NCI-H1092 treated with DMSO at 0.1 percent for 48 hours (cell line): ENCODE measurements around the gene GCK.

ENCODE experiments used
- DNase-seq: peaks from one replicate; lab custom pipeline; 2025; lab: John Stamatoyannopoulos, UW

The GCK gene

GRCh38 chr7:44103923-44104859 lies 85.0 kb downstream of the GCK start, which contains the start of gene AEBP1:
Gene AEBP1 (plus strand): TSS chr7:44104345. CDS start chr7:44104666, 321 bp downstream.
- DNase-seq, result no peak

- no peak for DNase-seq
Observed at GRCh38 chr7:44103566-44103922, 85.7 kb downstream of the GCK start.

DNA sequence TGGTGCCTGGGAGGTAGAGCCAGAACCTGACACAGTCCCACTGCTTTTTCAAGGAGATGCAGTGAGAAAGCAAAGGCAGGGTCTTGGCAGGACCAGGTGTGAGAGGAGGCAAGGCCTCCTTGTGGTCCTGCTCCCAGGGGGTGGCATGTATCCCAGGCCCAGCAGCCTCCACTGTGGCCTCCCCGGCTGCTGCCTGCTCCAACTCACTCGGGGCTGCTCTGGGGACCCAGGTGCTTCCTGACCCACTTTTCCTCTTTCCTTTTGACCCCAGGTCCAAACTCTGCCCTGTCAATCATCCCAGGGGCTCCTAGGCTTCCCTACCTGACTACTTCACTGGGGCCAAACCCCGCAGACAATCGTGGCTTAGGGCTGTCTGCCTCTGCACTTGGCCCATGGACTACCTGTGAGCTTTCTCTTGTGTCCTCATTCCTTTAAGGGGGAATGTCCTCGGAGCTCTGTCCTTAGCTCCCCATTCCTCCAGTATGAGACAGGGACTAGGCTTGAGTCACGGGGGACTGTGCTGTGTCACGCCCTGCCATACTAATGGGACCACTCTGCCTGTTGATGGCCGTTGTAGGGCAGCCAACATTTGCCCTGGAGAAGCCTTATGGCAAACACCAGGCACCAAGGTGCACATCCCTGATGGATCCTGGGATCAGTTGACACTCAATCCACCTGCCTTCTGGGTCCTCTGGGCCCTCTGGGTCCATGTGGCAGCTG lies 86.2 kb downstream of the GCK start:
- no peak for DNase-seq

- no peak for DNase-seq
Observed at GRCh38 chr7:44101966-44102845, 87.0 kb downstream of the GCK start.

DNA sequence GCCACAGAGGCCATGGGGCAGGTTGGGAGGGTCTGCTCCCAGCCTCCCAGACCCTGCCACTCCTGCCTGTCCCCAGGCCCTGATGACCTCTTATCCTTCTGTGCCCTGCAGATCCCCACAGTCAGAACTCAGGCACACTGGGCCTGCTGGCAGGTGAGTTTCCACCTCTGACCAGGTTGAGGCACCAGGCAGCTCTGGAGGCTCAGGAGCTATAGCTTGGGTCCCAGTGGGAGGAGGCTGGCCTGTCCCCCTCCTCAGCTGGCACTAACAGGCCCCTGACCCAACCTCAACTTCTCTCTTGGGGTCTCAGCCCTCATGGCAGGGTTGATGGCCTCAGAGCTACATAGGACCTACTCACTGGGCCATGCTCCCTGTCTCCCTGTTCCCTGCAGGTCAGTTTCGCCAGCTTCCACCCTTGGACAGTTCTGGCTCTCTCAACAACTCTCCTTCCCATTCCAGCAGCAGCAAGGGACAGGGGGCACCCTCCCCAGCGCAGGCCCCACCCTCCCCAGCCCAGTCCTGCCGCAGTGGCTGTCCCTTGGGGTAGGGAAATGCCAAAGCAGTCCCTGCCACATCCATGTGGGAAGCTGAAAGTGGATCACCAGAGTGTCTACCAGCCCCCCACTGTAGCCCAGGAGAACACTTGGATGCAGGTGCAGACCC lies 87.8 kb downstream of the GCK start:
- DNase-seq, result no peak

DNA sequence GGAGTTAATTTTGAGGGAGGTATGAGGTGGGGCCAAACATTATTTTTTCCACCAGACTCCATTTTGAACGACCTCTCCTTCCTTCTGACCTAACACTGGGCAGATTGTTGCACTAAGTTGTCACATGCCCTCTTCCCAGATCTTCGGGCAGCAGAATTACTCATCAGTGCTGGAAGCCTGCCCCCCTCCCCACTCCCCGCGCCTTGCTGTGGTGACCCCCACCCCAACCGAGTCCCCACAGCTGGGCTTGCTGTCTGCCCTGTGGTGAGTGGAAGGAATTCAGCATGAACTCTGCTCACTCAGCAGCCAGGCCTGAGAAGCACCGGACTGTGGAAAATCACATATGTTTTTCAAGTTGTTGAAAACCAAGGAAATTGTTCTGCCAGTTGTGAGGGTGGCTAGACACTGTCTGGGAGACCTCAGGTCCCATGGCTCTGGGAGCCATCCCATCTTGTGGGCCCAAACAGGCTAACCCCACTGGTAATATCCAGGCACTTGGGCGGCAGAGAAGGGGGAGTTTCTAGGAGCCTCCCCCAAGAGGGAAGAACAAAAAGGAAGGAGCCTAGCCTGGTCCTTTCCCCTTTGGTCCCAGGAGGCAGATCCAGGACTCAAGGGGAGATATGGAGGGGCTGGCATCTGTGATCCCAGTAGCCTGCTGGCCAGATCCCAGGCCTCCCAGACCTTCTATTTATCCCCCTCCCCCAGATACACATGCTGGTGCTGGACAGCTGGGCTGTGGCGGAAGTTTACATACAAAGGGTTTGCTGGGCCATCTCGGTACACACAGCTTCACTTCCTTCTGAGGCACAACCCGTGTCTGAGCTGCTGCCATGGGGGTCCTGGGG lies 88.6 kb downstream of the GCK start:
- no peak for DNase-seq

DNA sequence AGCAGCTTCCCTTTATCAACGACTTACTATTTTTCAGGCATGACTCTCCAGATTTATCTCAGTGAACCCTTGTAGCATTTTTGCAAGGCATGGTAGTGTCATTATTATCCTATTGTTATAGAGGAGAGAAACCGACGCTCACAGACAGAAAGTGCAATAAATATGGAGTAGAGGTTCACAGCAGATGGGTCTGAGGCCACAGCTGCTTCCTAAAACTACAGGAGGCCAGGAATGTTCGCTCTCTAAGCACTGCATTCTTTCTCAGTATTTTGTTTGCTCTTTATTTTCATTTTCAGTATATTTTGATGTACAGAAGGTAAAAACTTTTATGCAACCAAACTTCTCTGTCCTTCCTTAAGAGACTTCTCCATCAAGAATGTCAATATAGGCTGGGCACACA lies 89.6 kb downstream of the GCK start:
- no peak for DNase-seq

- no peak for DNase-seq
Observed at GRCh38 chr7:44098092-44099068, 90.9 kb downstream of the GCK start.

GRCh38 chr7:44097064-44097932 lies 91.9 kb downstream of the GCK start:
- DNase-seq, result no peak

GRCh38 chr7:44096326-44096881 lies 92.8 kb downstream of the GCK start:
- no peak for DNase-seq

DNA sequence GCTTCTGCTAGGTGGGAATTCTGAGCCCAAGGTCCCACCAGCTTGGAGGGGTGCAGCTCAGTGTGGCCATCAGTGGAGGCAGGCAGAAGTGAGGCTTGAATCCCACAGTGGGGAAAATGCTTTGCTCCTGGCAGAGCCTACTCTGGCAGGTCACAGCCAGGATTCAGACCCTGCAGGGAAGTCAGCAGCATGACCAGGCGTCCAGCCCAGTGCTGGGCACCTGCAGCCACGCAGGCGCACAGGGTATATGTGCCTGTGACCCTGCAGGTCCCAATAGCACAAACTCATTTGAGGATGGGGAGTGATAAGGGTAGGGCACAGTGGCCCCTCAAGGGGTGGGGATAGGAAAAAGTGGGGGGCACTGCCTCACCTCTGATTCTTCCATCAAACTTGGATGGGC lies 93.5 kb downstream of the GCK start:
- DNase-seq, result no peak

- DNase-seq, result no peak
Observed at GRCh38 chr7:44094883-44095592, 94.2 kb downstream of the GCK start.

DNA sequence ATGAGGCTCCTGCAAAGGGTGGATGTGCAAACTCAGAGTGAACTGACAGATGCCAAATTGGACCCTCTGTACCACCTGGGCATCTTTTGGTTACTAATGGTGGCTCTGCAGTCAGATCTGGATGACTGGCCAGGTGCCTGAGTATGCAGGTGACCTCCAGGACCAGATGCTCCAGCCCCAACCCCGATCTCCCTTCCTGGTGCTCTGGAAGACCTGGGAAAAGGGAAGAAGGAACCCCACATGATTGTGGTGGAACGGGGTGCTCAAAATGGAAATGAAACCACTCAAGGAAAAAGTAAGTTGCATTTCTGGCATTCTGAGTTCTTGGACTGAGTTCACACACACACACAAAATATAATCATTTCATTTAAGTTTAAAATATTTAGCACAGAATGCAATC lies 94.9 kb downstream of the GCK start:
- no peak for DNase-seq
